Parietal lobe (tissue), 2 donors: ENCODE measurements around the gene DOCK11. TPM values are rescaled to one million over a fixed set of nuclear protein-coding genes. Genes with fewer than 3 reads are reported as not detected.

ENCODE experiments used
- small RNA-seq: library from RNA; depleted of rRNA; stranded (forward); fragments of <200 nt; gene quantifications from one replicate; pipeline ENCODE3, GENCODE V24; 2014; ENCODE audit warnings: low replicate concordance
- total RNA-seq: library from RNA; depleted of rRNA; stranded (reverse); fragments of >200 nt; gene quantifications from one replicate; pipeline ENCODE4 v1.2.3, GENCODE V29; 2014

Gene DOCK11
- 29.7 TPM for total RNA-seq

DNA sequence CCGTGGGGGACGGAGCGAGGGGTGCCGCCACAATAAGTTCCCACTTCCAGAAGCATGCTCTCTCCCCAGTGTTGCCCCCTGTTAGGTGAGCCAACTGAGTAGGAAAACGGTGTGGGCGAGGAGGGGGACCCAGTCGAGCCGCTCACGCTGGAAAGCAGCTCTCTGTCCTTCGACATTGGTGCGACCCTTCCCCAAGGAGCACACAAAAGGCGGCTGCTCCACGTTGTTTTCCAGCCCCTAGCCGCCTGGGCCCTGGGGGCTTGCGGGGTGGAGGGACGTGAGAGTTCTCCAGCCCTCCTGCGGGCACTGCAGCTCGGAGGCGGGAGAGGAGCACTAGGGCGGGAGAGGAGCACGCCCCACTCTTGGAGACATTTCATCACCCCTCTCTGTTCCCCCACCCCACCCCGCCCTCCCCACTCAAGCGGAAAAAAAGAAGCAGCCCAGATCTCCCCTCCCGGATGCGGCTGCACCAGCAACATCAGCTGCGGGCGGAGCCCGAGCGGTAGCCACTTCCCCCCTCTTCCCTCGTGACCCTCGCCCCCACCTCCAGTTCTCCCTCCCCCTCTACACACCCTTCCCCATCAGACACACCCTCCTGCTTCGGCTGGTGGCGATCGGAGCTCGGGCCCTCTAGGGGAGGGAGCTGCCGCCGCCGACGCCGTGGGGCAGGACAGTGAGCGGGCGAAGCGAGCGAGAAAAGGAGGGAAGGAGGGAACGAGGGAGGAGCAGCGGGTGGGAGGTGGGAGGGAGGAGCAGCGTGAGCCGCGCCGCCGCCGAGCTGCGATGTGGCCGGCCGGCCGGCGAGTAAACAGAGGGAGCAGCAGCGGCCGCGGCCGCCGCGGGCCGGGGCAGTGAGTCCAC, at the start of gene DOCK11:
TSS of gene DOCK11 (plus strand) at position 755 of the 861 bp plus-strand sequence. CDS start 157 bp downstream, outside the sequence.

GRCh38 chrX:118726887-118727685, 231.5 kb downstream of the DOCK11 start, which contains the start of gene IL13RA1:
IL13RA1 (plus strand) TSS chrX:118727606; CDS start chrX:118727639, 33 bp downstream.

Small RNAs within 50 kb of the gene (small RNA-seq; reads per million reads assigned to genes)
- not detected for gene RF00019

Other genes starting within 250 kb of the DOCK11 start
- gene WDR44, start 149.7 kb upstream of the DOCK11 start, total RNA-seq, result 37.2 TPM
- 2.5 TPM for gene IL13RA1, start 231.8 kb downstream of the DOCK11 start, total RNA-seq